Esophagus muscularis mucosa (tissue), 4 donors: ENCODE data around the gene LUZP1.

Source experiments
- EP300 ChIP-seq: sonication (generic); formaldehyde crosslinking; IDR thresholded peaks from one replicate; pipeline ENCODE4 v1.6.1; 2017; ENCODE audit warnings: antibody characterized with exemption
- POLR2A ChIP-seq: fragments of 450-650 bp; IDR thresholded peaks from one replicate; pipeline ENCODE4 v1.6.1; 2017; ENCODE audit warnings: antibody characterized with exemption, moderate library complexity, mild to moderate bottlenecking, low read depth
- POLR2AphosphoS5 ChIP-seq, 2 donors: sonication (generic); formaldehyde crosslinking; IDR thresholded peaks; one replicate each; pipeline ENCODE4 v1.6.1; 2017; ENCODE audit warnings: antibody characterized with exemption in 2 of 2
- TF ChIP-seq, protein P1 (sequence below), 3 experiments: fragments of 200-600 bp in 2 of 3; fragments of 450-650 bp in 1 of 3; sonication (generic) in 2 of 3; IDR thresholded peaks; one replicate each; pipeline ENCODE4 v1.5.1; 2017 to 2019; ENCODE audit warnings: antibody characterized with exemption in 3 of 3, mild to moderate bottlenecking in 2 of 3, moderate library complexity in 1 of 3

DNA sequence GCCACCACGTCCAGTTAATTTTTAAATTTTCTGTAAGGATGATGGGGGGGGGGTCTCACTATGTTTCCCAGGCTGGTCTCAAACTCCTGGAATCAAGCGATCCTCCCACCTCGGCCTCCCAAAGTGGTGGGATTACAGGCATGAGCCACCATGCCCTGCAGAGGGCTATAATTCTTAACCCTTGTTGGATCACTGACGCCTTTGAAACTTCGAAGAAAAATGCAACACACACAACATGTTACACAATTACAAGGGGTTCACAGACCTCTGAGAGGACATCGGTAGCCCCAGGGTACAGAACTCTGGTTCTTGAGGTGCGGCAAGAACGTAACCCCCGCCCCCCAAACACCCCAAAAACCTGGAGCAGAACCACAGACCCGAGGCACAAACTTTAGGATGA, 8.4 kb upstream of the LUZP1 start:
- no peak for TF ChIP-seq EP300
- TF ChIP-seq POLR2AphosphoS5 (IDR thresholded peaks at IDR 0.05): no peak
- TF ChIP-seq, protein P1, sequence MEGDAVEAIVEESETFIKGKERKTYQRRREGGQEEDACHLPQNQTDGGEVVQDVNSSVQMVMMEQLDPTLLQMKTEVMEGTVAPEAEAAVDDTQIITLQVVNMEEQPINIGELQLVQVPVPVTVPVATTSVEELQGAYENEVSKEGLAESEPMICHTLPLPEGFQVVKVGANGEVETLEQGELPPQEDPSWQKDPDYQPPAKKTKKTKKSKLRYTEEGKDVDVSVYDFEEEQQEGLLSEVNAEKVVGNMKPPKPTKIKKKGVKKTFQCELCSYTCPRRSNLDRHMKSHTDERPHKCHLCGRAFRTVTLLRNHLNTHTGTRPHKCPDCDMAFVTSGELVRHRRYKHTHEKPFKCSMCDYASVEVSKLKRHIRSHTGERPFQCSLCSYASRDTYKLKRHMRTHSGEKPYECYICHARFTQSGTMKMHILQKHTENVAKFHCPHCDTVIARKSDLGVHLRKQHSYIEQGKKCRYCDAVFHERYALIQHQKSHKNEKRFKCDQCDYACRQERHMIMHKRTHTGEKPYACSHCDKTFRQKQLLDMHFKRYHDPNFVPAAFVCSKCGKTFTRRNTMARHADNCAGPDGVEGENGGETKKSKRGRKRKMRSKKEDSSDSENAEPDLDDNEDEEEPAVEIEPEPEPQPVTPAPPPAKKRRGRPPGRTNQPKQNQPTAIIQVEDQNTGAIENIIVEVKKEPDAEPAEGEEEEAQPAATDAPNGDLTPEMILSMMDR (IDR thresholded peaks at IDR 0.05): no peak
- TF ChIP-seq POLR2A: no peak
